Measurements from ENCODE around the gene KEL.

KEL gene

DNA sequence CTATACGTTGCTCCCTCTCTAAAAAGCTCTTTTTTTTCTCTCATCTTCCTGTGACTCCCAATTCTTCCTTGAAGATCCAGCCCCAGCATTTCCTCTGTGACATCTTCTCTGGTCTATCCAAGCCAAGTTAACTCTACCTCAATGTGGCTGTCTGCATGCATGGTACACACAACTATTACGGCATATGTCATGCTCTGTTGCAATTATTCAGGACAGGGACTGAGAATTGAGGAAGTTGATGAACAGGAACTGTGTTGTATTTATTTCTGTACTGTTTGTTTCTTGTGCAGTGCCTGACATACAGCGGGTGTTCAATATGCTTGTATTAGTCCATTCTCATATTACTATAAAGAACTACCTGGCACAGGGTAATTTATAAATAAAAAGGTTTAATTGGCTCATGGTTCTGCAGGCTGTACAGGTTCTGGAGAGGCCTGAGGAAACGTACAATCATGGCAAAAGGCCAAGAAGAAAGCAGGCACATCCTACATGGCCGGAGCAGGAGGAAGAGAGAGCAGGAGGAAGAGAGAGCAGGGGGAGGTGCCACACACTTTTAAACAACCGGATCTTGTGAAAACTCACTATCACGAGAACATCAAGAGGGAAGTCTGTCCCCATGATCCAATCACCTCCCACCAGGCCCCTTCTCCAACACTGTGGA, 34.9 kb downstream of the KEL start:
- DNase-seq (ENCODE audit: low spot score), result no peak

DNA sequence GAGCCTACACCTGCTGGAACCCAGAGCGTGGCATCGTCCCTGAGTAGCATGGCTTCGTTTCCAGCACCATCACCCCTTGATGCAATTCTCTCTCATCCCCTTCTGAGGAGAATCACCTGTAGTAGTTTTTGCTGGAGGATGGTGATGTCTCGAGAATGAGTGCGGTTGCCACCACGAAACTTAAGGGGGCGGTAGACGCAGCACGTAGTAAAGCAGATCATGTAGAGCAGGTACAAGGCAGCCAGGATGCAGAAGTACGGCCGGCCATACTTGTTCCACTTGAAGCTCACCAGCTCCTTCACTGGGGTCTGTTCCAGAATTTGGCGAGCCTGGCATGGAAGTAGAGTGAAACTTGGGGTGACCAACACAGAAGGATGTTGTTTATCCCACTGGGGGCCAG, 36.8 kb downstream of the KEL start:
- no peak for DNase-seq (ENCODE audit: low spot score)

DNA sequence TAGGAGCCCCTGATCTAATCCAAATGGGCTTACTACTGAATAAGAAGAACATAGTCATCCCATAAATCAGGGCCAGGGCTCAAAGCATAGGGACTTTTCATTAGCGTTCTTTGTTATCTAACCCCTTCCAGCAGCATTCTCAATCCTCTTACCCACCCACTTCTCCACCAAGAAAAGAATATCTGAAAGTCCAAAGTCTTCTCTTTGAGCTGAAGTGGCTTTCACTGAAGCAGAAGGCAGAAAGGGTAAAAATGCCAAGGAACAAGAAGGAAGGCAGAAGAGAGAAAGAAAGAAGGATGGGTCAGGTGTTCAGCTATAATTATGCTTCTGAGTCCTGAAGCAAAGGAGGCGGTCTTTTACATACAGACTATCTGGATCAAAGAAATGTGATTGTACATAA, 38.8 kb downstream of the KEL start:
- no peak for DNase-seq (ENCODE audit: low spot score)

DNA sequence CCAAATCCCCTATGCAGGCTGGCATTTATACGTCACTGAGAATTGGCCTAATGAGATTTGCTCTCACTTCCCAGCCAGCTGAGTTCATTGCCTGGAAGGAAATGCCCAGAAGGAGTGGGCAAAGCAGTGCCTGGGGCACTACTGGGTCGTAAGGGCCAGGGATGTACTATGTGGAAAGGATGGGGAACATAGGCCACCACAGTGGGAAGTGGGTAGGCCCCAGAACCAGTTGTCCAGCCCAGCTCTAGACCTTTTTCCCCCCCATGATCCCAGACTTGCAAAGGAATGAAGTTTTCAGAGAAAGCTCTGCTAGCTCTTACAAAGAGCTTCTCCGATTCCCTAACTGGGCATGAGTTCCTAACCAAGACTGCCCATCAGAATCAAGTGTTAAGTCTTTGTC, 42.5 kb downstream of the KEL start:
- no peak for DNase-seq (ENCODE audit: low spot score)

GRCh38 chr7:142918901-142919300, 43.3 kb downstream of the KEL start:
- DNase-seq (ENCODE audit: low spot score), result no peak

DNA sequence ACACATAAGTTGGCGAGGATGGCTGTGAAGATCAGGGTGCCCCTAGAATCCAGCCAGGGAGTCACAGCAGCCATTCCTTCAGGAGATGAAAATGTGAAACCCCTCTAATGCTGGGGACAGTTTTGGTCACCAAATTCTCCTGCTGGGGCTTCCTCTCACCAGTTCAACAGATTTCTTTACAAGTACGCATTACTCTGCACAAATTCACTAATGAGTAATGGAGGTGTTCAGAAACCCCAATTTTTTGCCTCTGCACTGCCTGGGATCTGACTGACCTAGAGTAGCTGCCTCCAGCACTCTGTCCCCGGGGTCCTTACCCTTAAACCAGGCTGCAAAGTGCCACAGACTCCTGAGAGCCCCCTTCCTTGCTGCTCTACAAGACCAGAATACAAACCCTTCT, 44.7 kb downstream of the KEL start:
- no peak for DNase-seq (ENCODE audit: low spot score)

GRCh38 chr7:142916508-142916907, 45.7 kb downstream of the KEL start:
- DNase-seq (ENCODE audit: low spot score), result no peak

GRCh38 chr7:142915315-142915714, 46.8 kb downstream of the KEL start:
- DNase-seq (ENCODE audit: low spot score), result no peak

DNA sequence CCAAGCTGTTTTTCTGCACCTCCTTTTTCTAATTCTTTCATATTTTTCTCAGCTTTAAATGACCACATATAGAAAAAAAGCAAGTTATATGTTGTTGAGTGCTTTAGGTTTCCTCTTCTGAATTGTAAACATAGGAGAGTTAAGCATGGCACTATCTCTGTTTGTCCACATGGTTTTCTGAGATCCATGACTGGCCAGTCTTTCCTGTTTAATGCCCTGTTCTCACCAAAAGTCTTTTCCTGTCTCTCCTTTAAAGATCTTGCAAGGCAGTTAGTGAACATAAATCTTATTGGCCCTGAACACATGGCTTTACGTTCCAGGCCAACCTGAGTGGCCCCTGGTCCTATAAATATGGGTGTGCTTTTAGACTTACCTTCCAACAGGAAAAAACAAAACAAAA, 48.0 kb downstream of the KEL start:
- DNase-seq (ENCODE audit: low spot score), result no peak

- DNase-seq (ENCODE audit: low spot score), result no peak
Measured at GRCh38 chr7:142913566-142913965, 48.6 kb downstream of the KEL start.

- DNase-seq (ENCODE audit: low spot score), result no peak
Measured at GRCh38 chr7:142913051-142913450, 49.1 kb downstream of the KEL start.

DNA sequence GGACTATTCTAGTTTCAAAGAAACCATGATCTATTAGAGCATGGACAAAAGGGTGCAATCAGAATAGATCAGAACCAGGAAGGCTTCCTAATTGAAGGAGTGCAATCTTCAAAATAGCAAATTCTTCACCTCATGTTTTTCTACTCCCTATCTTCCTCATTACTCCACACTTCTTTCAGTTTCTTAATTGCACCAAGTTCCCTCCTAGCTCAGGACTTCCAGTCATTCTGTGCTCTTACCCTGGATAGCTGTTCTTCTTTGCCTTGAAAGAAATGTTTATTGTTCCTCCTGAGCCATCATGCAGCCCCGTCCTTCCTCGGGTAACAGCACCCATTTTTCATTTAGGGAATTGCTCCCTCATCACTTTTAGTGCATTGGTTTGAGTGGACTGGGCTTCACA, 51.7 kb downstream of the KEL start:
- DNase-seq (ENCODE audit: low spot score), result no peak

GRCh38 chr7:142910031-142910433, 52.1 kb downstream of the KEL start:
- DNase-seq (ENCODE audit: low spot score), result peak; percentile 56

DNA sequence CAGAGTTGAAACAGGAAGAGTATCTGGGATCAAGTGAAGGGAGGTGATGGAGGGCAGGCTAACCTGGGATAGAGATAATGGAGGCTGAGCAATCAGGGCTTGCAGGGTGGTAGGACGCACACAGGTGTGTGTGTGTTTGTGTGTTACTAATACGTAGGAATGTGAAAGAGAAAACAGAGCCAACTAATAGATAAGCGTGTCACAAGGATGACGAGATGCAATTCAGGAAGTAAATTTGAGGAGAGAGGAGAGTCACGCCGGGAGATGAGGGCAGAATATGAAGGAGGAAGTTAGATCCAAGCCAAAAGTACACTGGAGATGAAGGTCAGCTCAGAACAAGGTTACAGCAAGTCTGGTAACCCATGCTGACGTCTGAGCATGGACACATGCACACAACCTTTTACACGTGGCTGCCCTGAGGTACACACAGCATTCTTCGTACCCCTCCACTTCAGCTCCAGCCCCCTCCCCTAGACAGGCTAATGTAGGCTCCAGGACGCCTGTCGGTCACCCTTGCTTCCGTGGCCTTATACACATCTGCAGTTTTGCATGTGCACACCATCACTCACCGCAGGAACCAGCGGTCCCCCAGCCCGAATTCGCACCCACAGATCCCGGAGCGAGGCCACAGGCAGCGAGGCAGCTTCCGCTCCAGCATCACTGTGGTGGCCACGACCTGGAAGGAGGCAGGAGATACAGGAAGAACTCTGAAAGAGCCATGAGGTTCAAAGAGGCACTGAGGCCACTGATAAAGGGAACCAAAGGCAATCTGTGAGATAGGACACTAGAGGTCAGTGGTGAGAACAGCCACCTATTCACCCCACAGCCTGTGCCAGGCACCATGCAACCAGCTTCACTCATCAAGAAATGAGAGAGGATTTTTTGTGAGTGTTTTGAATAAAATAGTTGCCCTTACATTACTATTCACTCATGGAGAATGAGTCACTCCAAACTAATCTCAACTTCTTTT, 53.0 kb downstream of the KEL start:
- DNase-seq (ENCODE audit: low spot score), result peak; percentile 61

GRCh38 chr7:142908290-142908689, 53.9 kb downstream of the KEL start:
- no peak for DNase-seq (ENCODE audit: low spot score)

- DNase-seq (ENCODE audit: low spot score), result no peak
Measured at GRCh38 chr7:142906643-142907042, 55.5 kb downstream of the KEL start.

DNA sequence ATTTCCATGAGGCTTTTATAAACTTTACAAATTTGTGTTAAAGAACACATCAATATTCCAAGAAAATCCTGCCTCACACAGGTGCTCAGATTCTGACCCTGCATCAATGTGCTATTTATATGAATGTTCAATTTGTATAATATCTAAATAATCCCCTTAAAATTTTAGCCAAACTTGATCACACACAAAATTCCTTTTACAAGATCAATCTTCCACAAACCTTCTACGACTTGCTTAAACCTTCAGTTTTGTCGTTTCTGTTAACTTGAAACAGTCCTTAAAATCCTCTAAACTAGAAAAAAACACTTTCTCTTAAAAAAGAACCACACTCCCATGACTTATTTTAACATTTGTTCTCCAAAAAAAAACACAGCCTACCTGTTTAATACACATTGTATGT, 56.4 kb downstream of the KEL start:
- no peak for DNase-seq (ENCODE audit: low spot score)

DNA sequence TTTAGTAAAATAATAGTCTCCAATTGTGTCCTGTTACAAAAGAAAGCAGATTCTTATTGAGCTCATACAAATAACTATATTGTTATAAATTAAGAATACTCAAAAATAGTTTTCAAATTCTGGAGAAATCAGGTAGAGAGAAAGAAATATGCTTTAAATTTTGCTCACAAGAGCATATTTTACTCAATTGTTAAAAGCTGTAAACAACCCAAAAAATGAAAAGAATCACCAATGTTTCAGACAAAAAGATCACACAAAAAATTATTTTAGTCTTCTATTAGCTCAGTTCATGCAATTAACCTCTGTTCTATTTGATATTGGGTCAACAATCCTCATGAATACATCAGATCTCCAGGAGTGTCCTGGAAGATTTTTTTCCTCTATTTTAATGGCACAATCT, 58.0 kb downstream of the KEL start:
- no peak for DNase-seq (ENCODE audit: low spot score)

- DNase-seq (ENCODE audit: low spot score), result no peak
Measured at GRCh38 chr7:142901426-142902259, 60.5 kb downstream of the KEL start.

- no peak for DNase-seq (ENCODE audit: low spot score)
Measured at GRCh38 chr7:142899661-142900060, 62.5 kb downstream of the KEL start.

DNA sequence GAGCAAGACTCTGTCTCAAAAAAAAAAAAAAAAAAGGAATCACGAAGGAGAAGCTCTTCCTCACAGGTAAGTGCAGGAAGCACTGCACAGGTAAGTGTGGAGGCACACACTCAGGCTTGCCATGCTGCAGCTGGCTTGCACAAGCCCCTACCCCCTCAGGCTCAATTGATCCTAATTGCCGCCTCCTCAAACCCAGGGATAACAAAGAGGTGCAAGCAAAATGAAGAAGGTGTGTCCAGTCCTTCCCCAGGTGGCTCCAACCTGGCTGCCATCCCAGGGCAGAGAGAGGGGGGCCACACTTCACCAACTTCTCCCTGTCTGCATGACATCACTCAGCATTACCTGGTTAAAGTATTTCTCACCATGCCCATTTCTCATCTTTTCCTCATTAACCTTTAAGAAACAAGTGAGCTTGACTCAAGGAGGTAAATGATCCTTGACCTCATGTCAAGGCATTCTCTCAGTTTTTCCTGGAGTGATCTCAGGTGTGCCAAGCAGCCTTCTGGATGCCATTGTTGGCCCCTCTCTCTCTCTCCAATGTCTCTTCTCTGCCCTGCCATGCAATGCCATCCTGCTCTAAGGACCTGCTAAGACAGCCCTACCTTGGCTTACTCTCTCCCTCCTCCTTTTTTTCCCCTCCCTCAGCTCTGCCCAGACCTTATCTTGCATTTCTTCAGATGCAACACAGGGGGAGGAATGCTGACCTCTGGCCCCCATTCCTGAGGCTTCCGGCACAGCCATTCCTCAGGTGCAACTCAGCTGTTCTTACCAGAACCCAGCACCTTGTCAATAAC, 63.6 kb downstream of the KEL start:
- DNase-seq (ENCODE audit: low spot score), result no peak

DNA sequence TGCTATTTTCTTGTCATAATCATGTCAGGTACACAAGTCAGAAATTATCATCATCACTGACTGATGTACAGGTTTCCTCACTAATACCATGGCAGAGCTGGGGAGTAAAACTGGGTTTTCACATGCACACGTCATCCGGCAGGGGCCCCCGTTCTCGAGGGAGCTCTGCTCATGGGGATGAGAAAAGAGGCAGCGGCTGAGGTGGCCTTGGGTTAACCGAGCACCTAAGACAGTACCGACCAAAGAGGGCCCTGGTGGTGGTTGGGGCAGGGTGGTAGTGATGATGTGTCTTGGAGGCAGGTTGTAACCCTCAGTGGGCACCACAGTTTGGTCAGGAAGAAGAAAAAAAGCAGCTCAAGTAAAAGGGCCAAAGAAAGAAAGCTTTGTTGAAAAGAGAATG, 64.5 kb downstream of the KEL start:
- no peak for DNase-seq (ENCODE audit: low spot score)

Data from LoVo (cell line).